Measurements from ENCODE around the gene NPFFR1.
"Not testable (repeated sequence)": the region's sequence is repeated elsewhere in the genome, so short reads cannot be mapped to it uniquely, and the experiment has no call there.

Gene NPFFR1

DNA sequence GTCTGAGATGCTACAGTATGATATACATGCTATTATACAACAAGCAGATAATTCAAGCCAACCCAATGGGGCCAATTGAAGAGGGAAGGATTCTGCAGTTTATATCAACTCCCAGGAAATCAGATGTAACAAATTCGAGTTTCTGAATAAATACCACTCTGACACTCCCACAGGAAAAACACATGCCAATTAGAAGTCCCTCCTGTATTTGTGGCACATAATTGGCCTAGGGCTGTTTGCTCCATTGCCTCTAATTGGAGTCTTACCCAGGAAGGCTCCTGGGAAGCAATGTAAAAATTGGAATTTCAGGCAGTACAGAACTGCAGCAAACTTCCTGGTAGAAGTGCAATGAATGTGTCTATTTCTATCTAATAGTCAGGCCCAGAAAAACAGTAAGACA lies 55.3 kb downstream of the NPFFR1 start:
- TF ChIP-seq POLR2A (IDR thresholded peaks at IDR 0.05; ENCODE audit: extremely low read depth, insufficient read length): no peak
- TF ChIP-seq, protein P1, sequence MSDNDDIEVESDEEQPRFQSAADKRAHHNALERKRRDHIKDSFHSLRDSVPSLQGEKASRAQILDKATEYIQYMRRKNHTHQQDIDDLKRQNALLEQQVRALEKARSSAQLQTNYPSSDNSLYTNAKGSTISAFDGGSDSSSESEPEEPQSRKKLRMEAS (IDR thresholded peaks at IDR 0.05; ENCODE audit: low read depth, low read length): no peak
- no peak for TF ChIP-seq MYC (IDR thresholded peaks at IDR 0.05; ENCODE audit: low read depth, low read length)
- TF ChIP-seq, protein P2, sequence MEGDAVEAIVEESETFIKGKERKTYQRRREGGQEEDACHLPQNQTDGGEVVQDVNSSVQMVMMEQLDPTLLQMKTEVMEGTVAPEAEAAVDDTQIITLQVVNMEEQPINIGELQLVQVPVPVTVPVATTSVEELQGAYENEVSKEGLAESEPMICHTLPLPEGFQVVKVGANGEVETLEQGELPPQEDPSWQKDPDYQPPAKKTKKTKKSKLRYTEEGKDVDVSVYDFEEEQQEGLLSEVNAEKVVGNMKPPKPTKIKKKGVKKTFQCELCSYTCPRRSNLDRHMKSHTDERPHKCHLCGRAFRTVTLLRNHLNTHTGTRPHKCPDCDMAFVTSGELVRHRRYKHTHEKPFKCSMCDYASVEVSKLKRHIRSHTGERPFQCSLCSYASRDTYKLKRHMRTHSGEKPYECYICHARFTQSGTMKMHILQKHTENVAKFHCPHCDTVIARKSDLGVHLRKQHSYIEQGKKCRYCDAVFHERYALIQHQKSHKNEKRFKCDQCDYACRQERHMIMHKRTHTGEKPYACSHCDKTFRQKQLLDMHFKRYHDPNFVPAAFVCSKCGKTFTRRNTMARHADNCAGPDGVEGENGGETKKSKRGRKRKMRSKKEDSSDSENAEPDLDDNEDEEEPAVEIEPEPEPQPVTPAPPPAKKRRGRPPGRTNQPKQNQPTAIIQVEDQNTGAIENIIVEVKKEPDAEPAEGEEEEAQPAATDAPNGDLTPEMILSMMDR (IDR thresholded peaks at IDR 0.05; ENCODE audit: low read depth, low read length): no peak
- no peak overlapping the region for H3K4me3 ChIP-seq (ENCODE audit: low read depth, low read length)

DNA sequence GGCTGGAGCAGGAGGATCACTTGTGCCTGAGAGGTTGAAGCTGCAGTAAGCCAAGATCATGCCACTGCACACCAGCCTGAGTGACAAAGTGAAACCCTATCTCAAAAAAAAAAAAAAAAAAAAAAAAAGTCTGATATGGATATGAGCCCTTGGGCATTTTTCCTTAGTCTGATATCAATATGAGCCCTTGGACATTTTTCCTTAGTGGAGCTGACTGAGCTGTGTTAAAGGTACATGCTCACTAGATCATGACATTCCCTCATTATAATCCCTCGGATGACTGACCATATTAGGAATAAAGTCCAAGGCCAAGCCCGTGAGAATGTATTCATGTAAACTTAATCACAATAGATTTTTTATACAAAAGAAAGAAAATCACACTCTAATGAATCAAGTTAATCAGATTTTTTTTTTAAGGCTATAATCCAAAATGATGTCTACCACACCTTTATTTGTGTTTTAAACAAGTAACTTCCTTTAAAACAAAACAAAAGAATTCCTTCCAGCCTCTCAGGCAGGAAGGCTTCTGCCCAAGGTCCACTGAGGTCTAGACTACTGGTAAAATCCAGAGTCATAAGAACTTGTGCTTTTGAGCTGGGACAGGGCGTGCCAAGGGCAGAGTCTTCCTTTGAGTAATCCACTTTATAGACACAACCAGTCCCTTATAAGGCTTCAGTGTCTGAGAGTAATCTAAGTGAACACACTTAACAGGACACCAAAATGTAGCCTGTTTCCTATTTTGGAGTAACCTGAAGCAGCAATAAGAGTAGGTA lies 56.1 kb downstream of the NPFFR1 start:
- DNase-seq (ENCODE audit: low read depth): no peak

More for the DNA sequence above, 55.3 kb downstream of the NPFFR1 start:
- no peak for DNase-seq (ENCODE audit: low read depth)

DNA sequence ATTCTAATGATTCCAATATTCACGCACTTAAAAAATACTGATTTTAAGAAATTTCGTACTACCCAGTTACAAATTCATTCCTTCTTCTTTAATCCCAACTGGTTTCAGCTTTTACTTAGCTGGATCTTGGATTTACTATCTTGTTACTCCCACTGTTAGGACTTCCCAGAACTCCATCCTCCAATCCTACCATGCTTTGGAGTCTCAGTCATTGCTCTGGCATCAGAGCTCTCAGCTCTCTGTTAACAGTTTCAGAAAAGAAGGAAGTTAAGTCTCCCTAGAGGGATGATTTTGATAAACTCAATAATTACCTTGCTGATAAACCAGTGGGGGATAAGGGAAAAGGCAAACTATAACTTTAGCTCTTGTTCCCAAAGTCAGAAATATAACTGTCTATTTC lies 60.1 kb downstream of the NPFFR1 start:
- no peak overlapping the region for H3K4me3 ChIP-seq (ENCODE audit: low read depth, low read length)
- TF ChIP-seq POLR2A (IDR thresholded peaks at IDR 0.05; ENCODE audit: extremely low read depth, insufficient read length): no peak
- no peak for TF ChIP-seq MYC (IDR thresholded peaks at IDR 0.05; ENCODE audit: low read depth, low read length)
- TF ChIP-seq, protein P1 (IDR thresholded peaks at IDR 0.05; ENCODE audit: low read depth, low read length): no peak
- TF ChIP-seq, protein P2 (IDR thresholded peaks at IDR 0.05; ENCODE audit: low read depth, low read length): no peak
- DNase-seq (ENCODE audit: low read depth): no peak

More for the DNA sequence above, 56.1 kb downstream of the NPFFR1 start:
- no peak overlapping the region for H3K4me3 ChIP-seq (ENCODE audit: low read depth, low read length)
- TF ChIP-seq, protein P1 (IDR thresholded peaks at IDR 0.05; ENCODE audit: low read depth, low read length): no peak

DNA sequence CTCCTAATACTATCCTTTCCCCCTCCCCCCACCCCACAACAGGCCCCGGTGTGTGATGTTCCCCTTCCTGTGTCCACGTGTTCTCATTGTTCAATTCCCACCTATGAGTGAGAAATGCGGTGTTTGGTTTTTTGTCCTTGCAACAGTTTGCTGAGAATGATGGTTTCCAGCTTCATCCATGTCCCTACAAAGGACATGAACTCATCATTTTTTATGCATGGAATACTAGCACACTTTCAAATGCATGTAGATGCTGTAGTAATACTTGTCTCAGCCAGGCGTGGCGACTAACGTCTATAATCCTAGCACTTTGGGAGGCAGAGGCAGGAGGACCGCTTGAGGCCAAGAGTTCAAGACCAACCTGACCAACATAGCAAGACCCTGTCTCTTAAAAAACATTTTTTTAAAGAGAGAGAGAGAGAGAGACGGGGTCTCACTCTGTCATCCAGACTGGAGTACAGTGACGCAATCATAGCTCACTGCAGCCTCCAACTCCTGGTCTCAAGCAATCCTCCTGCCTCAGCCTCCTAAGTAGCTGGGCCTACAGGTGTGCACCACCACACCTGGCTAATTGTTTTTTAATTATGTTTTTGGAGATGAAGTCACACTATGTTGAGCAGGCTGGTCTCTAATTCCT lies 60.9 kb downstream of the NPFFR1 start:
- not testable (repeated sequence) for H3K4me3 ChIP-seq (ENCODE audit: low read depth, low read length); DNase-seq (ENCODE audit: low read depth)

DNA sequence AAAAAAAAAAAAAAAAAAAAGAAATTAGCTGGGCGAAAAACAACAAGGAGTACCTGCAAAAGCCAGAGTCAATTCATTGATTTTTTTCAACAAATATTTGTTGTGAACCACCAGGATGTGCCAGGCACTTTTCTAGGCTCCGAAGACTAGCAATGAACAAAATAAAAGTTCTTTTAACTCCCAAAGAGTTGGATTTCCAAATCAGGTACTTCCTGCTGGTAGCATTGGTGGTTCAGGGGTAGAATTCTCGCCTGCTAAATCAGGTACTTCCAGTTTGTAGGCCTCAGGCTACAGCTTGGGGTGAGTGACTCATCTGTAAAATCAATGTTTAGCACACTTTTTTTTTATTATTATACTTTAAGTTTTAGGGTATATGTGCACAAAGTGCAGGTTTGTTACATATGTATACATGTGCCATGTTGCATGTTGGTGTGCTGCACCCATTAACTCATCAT lies 61.4 kb downstream of the NPFFR1 start:
- DNase-seq (ENCODE audit: low read depth): peak; percentile 41

DNA sequence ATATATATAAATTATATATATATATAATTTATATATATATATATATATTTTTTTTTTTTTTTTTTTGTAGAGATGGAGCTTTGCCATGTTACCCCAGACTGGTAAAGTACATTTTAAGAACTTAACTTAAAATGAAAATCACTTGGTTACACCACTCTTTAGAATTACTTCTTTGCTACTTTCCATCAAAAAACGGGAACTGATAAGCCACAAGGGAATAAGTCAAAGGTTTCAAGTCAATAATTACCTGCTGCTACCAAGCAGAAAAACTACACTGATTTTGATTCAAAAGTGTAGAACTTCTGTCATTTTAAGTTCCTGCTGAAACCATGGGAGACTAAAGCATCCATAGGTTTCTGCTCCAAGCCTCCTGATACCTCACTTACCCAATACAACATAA lies 62.8 kb downstream of the NPFFR1 start:
- TF ChIP-seq, protein P1 (IDR thresholded peaks at IDR 0.05; ENCODE audit: low read depth, low read length): no peak
- TF ChIP-seq POLR2A (IDR thresholded peaks at IDR 0.05; ENCODE audit: extremely low read depth, insufficient read length): no peak
- no peak for TF ChIP-seq MYC (IDR thresholded peaks at IDR 0.05; ENCODE audit: low read depth, low read length)
- TF ChIP-seq, protein P2 (IDR thresholded peaks at IDR 0.05; ENCODE audit: low read depth, low read length): no peak
- peak; percentile 14 for DNase-seq (ENCODE audit: low read depth)
- H3K4me3 ChIP-seq (ENCODE audit: low read depth, low read length): no peak overlapping the region

More for the DNA sequence above, 61.4 kb downstream of the NPFFR1 start:
- no peak overlapping the region for H3K4me3 ChIP-seq (ENCODE audit: low read depth, low read length)
- TF ChIP-seq MYC (IDR thresholded peaks at IDR 0.05; ENCODE audit: low read depth, low read length): no peak
- TF ChIP-seq, protein P1 (IDR thresholded peaks at IDR 0.05; ENCODE audit: low read depth, low read length): no peak
- TF ChIP-seq, protein P2 (IDR thresholded peaks at IDR 0.05; ENCODE audit: low read depth, low read length): no peak
- TF ChIP-seq POLR2A (IDR thresholded peaks at IDR 0.05; ENCODE audit: extremely low read depth, insufficient read length): no peak

Measured in NB4 (cell line).